Measurements from ENCODE around the gene SLC2A2. TPM values are rescaled to one million over a fixed set of nuclear protein-coding genes. Genes with fewer than 3 reads are reported as not detected.

SLC2A2 gene
- total RNA-seq, 1 donor: under 0.01 TPM

GRCh38 chr3:171059978-171060377, 33.5 kb upstream of the SLC2A2 start:
- TF ChIP-seq CTCF (IDR thresholded peaks at IDR 0.05; ENCODE audit: insufficient read depth, low read depth, low read length): no peak
- no peak for DNase-seq (ENCODE audit: low read depth)
- no peak overlapping the region for H3K4me3 ChIP-seq (ENCODE audit: low read depth, low read length)

GRCh38 chr3:171058873-171059603, 32.5 kb upstream of the SLC2A2 start:
- H3K4me3 ChIP-seq (ENCODE audit: low read depth, low read length): no peak overlapping the region
- DNase-seq (ENCODE audit: low read depth): no peak
- TF ChIP-seq CTCF (IDR thresholded peaks at IDR 0.05; ENCODE audit: insufficient read depth, low read depth, low read length): no peak

- no peak overlapping the region for H3K4me3 ChIP-seq (ENCODE audit: low read depth, low read length)
- no peak for DNase-seq (ENCODE audit: low read depth)
- no peak for TF ChIP-seq CTCF (IDR thresholded peaks at IDR 0.05; ENCODE audit: insufficient read depth, low read depth, low read length)
Measured at GRCh38 chr3:171058058-171058457, 31.5 kb upstream of the SLC2A2 start.

GRCh38 chr3:171057072-171057471, 30.6 kb upstream of the SLC2A2 start:
- TF ChIP-seq CTCF (IDR thresholded peaks at IDR 0.05; ENCODE audit: insufficient read depth, low read depth, low read length): no peak
- no peak for DNase-seq (ENCODE audit: low read depth)
- H3K4me3 ChIP-seq (ENCODE audit: low read depth, low read length): no peak overlapping the region

GRCh38 chr3:171056528-171056927, 30.0 kb upstream of the SLC2A2 start:
- DNase-seq (ENCODE audit: low read depth): peak; percentile 41
- H3K4me3 ChIP-seq (ENCODE audit: low read depth, low read length): no peak overlapping the region
- TF ChIP-seq CTCF (IDR thresholded peaks at IDR 0.05; ENCODE audit: insufficient read depth, low read depth, low read length): no peak

GRCh38 chr3:171055336-171056178, 29.0 kb upstream of the SLC2A2 start:
- peak; percentile 45 for DNase-seq (ENCODE audit: low read depth)
- no peak for TF ChIP-seq CTCF (IDR thresholded peaks at IDR 0.05; ENCODE audit: insufficient read depth, low read depth, low read length)
- no peak overlapping the region for H3K4me3 ChIP-seq (ENCODE audit: low read depth, low read length)

Data from fibroblast of villous mesenchyme (primary cell).